Measurements from ENCODE around the gene METTL14.

METTL14 gene

DNA sequence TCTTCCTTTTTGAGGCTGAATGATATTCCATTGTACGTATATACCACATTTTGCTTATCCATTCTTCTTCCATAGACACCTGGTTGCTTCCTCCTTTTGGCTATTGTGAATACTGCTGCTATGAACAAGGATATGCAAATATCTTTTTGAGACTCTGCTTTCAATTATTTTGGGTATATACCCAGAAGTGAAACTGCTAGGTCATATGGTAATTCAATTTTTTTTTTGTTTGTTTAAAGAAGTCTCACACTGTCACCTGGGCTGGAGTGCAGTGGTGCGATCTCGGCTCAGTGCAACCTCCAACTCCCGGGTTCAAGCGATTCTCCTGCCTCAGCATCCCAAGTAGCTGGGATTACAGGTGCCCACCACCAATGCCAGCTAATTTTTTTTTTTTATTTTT, 75.3 kb downstream of the METTL14 start:
- Histone ChIP-seq H3K36me3 (peaks cover 9% of the 10 kb centered on the region), H3K27ac (no peak overlapping the region), H3K27me3 (ENCODE audit: insufficient read depth, low read depth, severe bottlenecking) (no peaks in the 10 kb centered on the region), H3K9me3 (ENCODE audit: severe bottlenecking) (no peaks in the 10 kb centered on the region), H3K4me3 (ENCODE audit: low read depth, low read length) (no peak overlapping the region)
- DNase-seq = no peak
- TF ChIP-seq, protein P1, sequence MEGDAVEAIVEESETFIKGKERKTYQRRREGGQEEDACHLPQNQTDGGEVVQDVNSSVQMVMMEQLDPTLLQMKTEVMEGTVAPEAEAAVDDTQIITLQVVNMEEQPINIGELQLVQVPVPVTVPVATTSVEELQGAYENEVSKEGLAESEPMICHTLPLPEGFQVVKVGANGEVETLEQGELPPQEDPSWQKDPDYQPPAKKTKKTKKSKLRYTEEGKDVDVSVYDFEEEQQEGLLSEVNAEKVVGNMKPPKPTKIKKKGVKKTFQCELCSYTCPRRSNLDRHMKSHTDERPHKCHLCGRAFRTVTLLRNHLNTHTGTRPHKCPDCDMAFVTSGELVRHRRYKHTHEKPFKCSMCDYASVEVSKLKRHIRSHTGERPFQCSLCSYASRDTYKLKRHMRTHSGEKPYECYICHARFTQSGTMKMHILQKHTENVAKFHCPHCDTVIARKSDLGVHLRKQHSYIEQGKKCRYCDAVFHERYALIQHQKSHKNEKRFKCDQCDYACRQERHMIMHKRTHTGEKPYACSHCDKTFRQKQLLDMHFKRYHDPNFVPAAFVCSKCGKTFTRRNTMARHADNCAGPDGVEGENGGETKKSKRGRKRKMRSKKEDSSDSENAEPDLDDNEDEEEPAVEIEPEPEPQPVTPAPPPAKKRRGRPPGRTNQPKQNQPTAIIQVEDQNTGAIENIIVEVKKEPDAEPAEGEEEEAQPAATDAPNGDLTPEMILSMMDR (IDR thresholded peaks at IDR 0.05; ENCODE audit: low read depth, low read length) = no peak

DNA sequence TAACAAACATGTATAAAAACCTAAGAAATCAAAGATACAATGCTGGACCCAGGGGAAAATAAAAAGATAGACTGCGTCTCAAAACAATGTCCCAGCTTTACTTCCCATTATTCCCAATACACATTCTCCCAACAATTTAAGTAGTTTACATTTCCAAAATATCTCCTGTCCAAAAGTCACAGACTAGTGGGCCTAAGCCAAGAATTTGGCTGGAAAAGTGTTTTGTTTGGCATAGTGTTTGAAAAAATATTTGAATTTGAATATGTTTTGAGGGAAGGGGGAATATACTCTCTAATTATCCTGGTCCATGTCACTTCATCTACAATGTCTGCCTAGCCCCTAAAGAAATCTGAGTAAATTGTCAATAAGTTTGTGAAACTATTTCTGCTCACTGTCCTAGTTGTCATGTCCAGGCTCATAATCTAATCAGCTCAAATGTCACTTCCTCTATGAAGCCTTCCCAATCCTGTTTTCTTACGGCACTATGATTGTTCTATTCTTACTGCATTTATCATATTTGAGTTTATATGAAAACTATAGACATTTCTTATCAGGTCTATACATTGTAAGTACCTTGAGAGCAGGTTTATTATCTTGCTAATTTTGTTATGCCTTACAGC, 76.3 kb downstream of the METTL14 start:
- no peaks in the 10 kb centered on the region for H3K27me3 ChIP-seq (ENCODE audit: insufficient read depth, low read depth, severe bottlenecking)
- TF ChIP-seq, protein P1 (IDR thresholded peaks at IDR 0.05; ENCODE audit: low read depth, low read length) = no peak
- no peaks in the 10 kb centered on the region for H3K9me3 ChIP-seq (ENCODE audit: severe bottlenecking)
- no peak overlapping the region for H3K4me3 ChIP-seq (ENCODE audit: low read depth, low read length)
- no peak for DNase-seq
- H3K27ac ChIP-seq = no peak overlapping the region
- peaks cover 16% of the 10 kb centered on the region for H3K36me3 ChIP-seq

DNA sequence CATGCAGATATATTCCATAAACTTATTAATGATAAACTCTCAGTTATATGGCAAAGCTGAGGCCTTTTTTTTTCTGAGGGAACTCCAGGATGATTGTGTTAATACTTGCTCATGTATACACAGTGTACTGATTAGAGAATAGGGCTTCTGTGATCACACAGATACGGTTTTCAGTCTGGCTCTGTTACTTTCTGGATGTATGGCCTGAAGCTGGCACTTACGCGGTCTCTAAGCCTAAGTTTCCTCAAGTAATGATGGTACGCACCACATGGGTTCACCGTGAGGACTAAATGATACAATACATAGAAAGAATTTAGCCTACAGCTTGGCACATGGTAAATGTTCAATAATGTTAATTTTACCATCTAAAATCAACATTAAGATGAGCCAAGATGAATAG, 77.0 kb downstream of the METTL14 start:
- H3K36me3 ChIP-seq = peaks cover 19% of the 10 kb centered on the region
- H3K27me3 ChIP-seq (ENCODE audit: insufficient read depth, low read depth, severe bottlenecking) = no peaks in the 10 kb centered on the region
- TF ChIP-seq, protein P1 (IDR thresholded peaks at IDR 0.05; ENCODE audit: low read depth, low read length) = no peak
- no peaks in the 10 kb centered on the region for H3K9me3 ChIP-seq (ENCODE audit: severe bottlenecking)
- H3K27ac ChIP-seq = no peak overlapping the region
- no peak for DNase-seq
- H3K4me3 ChIP-seq (ENCODE audit: low read depth, low read length) = no peak overlapping the region

DNA sequence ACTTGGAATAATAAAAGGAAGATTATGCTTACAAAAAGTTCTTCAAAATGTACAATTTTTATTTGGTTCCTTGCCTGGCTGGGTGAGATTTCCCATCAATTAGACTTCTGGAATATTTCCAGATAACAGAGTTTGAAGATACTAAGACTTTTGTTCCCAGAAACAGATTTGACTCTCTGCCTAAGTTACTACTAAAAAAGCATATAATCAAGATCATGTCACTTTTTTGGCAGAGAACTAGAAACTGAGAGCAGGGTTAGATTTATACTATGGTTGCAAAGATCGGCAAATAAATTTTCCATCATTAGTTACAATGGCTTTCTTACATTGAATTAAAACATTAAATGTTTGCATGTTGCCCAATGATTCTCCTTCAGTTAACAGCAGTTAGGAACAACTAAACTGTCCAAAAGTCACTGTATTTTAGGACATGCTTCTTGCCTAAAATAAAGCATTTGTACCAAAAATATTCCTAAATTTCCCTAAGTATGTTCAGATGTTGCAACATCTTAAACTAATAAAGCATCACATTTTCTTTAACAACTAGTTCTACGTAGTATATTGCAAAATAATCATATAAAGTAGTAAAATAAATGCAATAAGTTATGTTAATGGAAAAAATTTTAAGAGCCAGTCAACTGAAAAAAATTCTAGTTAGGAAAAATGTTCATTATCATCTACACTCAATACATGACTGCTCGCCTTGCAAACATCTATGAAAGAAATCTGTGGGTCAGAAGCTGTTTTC, 77.7 kb downstream of the METTL14 start:
- TF ChIP-seq, protein P1 (IDR thresholded peaks at IDR 0.05; ENCODE audit: low read depth, low read length) = no peak
- H3K27ac ChIP-seq = no peak overlapping the region
- DNase-seq = no peak
- H3K9me3 ChIP-seq (ENCODE audit: severe bottlenecking) = no peaks in the 10 kb centered on the region
- H3K27me3 ChIP-seq (ENCODE audit: insufficient read depth, low read depth, severe bottlenecking) = no peaks in the 10 kb centered on the region
- H3K36me3 ChIP-seq = peaks cover 19% of the 10 kb centered on the region
- no peak overlapping the region for H3K4me3 ChIP-seq (ENCODE audit: low read depth, low read length)

Measured in WERI-Rb-1 (cell line).